MM.1S (cell line): Measurements from ENCODE around the gene MRPL58.

Source experiments
- EZH2 ChIP-seq: fragments of 300-600 bp; sonication (generic); optimal IDR thresholded peaks from 2 replicates; pipeline ENCODE3; 2017; ENCODE audit warnings: low read depth, mild to moderate bottlenecking, antibody characterized with exemption, low read length, mixed read lengths
- EZH2phosphoT487 ChIP-seq: fragments of 300-600 bp; sonication (generic); IDR thresholded peaks from 2 replicates; pipeline ENCODE4 v1.6.1; 2018; ENCODE audit warnings: antibody characterized with exemption, low read length
- TF ChIP-seq, protein P1 (sequence below): fragments of 300-600 bp; sonication (generic); IDR thresholded peaks from 2 replicates; pipeline ENCODE4 v1.5.1; 2016; ENCODE audit warnings: antibody characterized with exemption, low read length, mixed read lengths

DNA sequence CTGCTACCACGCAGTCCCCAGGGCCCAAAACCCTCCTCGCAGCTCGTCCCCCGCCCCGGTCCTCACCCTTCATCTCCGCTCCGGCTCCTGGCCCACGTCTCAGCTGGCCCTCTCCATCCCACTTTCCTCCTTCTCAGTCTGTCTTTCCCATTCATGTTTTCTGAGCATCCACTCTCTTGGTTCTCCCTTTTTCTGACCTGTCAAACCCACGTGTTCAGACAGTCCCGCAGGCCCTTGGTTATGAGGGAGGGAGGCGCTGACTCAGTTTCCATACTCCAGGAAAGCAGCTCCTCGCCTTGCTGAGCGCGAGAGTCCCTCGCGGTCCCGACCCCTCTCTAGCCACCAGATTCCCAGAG, 39.5 kb upstream of the MRPL58 start:
- TF ChIP-seq, protein P1, sequence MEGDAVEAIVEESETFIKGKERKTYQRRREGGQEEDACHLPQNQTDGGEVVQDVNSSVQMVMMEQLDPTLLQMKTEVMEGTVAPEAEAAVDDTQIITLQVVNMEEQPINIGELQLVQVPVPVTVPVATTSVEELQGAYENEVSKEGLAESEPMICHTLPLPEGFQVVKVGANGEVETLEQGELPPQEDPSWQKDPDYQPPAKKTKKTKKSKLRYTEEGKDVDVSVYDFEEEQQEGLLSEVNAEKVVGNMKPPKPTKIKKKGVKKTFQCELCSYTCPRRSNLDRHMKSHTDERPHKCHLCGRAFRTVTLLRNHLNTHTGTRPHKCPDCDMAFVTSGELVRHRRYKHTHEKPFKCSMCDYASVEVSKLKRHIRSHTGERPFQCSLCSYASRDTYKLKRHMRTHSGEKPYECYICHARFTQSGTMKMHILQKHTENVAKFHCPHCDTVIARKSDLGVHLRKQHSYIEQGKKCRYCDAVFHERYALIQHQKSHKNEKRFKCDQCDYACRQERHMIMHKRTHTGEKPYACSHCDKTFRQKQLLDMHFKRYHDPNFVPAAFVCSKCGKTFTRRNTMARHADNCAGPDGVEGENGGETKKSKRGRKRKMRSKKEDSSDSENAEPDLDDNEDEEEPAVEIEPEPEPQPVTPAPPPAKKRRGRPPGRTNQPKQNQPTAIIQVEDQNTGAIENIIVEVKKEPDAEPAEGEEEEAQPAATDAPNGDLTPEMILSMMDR, result no peak
- TF ChIP-seq EZH2, result no peak
- no peak for TF ChIP-seq EZH2phosphoT487
